ENCODE results near the gene HHAT. TPM values are rescaled to one million over a fixed set of nuclear protein-coding genes. Genes with fewer than 3 reads are reported as not detected.
"Not testable (repeated sequence)": the region's sequence is repeated elsewhere in the genome, so short reads cannot be mapped to it uniquely, and the experiment has no call there.

HHAT gene
- total RNA-seq, 2 experiments from 2014 or later, result 0.99 to 1.4 TPM

DNA sequence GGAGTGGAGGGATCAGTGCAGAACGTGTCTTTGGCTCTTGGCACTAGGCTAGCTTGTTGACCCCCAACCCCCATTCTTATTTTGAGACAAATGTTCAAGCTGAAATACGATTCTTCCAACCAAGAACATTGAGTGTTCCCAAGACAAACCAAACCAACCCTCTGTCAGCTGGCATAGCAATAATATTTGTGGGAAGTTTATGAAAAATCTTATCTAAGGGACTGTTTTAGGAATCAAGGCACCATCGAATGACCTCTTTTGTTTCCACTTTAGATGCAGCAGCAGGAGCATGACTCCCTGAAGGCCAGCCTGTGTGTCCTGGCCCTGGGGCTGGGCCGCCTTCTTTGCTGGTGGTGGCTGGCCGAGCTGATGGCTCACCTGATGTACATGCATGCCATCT lies 89.2 kb downstream of the HHAT start:
- Mint-ChIP-seq H3K4me3 (no peak overlapping the region), H3K9me3 (no peaks in the 10 kb centered on the region), H3K27me3 (no peaks in the 10 kb centered on the region), H3K36me3 (ENCODE audit: low read depth) (no peaks in the 10 kb centered on the region), H3K4me1 (ENCODE audit: low read depth) (no peaks in the 10 kb centered on the region), H3K27ac (no peak overlapping the region)
- ChIA-PET POLR2A (no interaction called here), CTCF (no interaction called here)
- TF ChIP-seq, protein P1, sequence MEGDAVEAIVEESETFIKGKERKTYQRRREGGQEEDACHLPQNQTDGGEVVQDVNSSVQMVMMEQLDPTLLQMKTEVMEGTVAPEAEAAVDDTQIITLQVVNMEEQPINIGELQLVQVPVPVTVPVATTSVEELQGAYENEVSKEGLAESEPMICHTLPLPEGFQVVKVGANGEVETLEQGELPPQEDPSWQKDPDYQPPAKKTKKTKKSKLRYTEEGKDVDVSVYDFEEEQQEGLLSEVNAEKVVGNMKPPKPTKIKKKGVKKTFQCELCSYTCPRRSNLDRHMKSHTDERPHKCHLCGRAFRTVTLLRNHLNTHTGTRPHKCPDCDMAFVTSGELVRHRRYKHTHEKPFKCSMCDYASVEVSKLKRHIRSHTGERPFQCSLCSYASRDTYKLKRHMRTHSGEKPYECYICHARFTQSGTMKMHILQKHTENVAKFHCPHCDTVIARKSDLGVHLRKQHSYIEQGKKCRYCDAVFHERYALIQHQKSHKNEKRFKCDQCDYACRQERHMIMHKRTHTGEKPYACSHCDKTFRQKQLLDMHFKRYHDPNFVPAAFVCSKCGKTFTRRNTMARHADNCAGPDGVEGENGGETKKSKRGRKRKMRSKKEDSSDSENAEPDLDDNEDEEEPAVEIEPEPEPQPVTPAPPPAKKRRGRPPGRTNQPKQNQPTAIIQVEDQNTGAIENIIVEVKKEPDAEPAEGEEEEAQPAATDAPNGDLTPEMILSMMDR (IDR thresholded peaks at IDR 0.05), result no peak
- intact Hi-C loops (cut with micrococcal nuclease), result no loop called here
- no peak for DNase-seq
- no peak for ATAC-seq

DNA sequence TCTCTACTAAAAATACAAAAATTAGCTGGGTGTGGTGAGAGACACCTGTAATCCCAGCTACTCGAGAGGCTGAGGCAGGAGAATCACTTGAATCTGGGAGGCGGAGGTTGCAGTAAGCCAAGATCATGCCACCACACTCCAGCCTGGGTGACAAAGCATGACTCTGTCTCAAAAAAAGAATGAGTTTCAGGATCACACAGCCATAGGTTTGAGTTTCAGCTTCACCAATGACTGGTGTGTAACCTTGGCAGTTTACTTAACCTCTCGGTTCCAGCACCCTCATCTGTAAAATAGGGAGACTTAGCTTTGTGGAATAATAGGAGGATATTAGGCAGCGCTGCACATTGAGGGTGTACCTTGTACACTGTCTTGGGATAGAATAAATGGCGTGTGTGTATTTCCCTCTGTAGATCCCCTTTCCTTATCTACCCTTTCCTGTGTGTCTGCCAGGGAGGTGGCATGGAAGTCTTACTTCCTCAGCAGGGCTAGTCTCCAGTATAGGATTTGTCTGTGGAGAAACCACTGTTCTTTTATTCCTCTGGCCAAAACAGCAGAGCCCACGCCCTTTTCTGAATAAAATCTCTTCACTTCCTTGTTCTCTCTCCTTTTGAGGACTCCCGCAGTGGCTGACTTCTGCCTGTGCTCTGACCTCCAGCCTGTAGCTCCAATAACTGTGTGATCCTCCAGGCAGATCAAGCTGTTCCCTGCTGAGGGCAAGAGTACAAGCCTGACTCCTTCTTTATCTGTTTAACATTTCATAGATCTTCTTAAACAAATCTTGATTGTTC lies 90.4 kb downstream of the HHAT start:
- no peaks in the 10 kb centered on the region for H3K4me1 Mint-ChIP-seq (ENCODE audit: low read depth)
- no peak for DNase-seq
- CTCF ChIA-PET, result interaction anchor here (1.0 to 2.0 kb wide), 5 partner anchors 8 to 346 kb away, joined by 3 to 11 read pairs (median 4); no protein-coding TSS in a partner anchor
- no peaks in the 10 kb centered on the region for H3K27me3 Mint-ChIP-seq
- TF ChIP-seq, protein P1 (IDR thresholded peaks at IDR 0.05), result no peak
- POLR2A ChIA-PET, result no interaction called here
- no peak overlapping the region for H3K4me3 Mint-ChIP-seq
- H3K9me3 Mint-ChIP-seq, result no peaks in the 10 kb centered on the region
- H3K36me3 Mint-ChIP-seq (ENCODE audit: low read depth), result peaks cover 1% of the 10 kb centered on the region
- ATAC-seq, result no peak
- intact Hi-C loops (cut with micrococcal nuclease), result no loop called here
- H3K27ac Mint-ChIP-seq, result no peak overlapping the region

DNA sequence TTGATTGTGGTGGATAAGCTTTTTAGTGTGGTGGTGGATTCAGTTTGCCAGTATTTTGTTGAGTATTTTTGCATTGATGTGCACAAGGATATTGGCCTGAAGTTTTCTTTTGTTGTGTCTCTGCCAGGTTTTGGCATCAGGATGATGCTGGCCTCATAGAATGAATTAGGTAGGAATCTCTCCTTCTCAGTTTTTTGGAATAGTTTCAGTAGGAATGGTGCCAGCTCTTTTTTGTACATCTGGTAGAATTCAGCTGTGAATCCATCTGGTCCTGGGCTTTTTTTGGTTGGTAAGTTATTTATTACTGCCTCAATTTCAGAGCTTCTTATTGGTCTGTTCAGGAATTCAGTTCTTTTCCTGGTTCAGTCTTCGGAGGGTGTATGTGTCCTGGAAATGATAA lies 98.0 kb downstream of the HHAT start:
- H3K4me3 Mint-ChIP-seq; H3K9me3 Mint-ChIP-seq; DNase-seq; H3K27me3 Mint-ChIP-seq; H3K36me3 Mint-ChIP-seq (ENCODE audit: low read depth); intact Hi-C loops (cut with micrococcal nuclease); POLR2A ChIA-PET; H3K27ac Mint-ChIP-seq; H3K4me1 Mint-ChIP-seq (ENCODE audit: low read depth); ATAC-seq: not testable (repeated sequence)
- CTCF ChIA-PET, result interaction anchor here (0.9 kb wide), 1 partner anchor 21 kb away, joined by 4 read pairs; no protein-coding TSS in a partner anchor

DNA sequence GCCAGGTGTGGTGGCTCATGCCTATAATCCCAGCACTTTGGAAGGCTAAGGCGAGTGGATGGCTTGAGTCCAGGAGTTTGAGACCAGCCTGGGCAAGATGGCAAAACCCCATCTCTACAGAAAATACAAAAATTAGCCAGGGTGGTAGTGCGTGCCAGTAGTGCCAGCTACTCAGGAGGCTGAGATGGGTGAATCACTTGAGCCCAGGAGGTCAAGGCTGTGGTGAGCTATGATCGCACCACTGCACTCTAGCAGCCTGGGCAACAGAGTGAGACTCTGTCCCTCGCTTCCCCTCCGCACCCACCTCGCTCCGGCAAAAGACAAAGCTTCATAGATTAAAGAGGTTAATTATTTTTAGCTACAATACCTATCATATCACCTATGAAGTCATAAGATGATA lies 100.0 kb downstream of the HHAT start:
- TF ChIP-seq, protein P1 (IDR thresholded peaks at IDR 0.05), result no peak
- intact Hi-C loops (cut with micrococcal nuclease), result no loop called here
- Mint-ChIP-seq H3K36me3 (ENCODE audit: low read depth) (peaks cover 1% of the 10 kb centered on the region), H3K4me1 (ENCODE audit: low read depth) (no peaks in the 10 kb centered on the region), H3K4me3 (no peak overlapping the region), H3K27ac (no peak overlapping the region), H3K27me3 (no peaks in the 10 kb centered on the region), H3K9me3 (no peaks in the 10 kb centered on the region)
- POLR2A ChIA-PET, result no interaction called here
- CTCF ChIA-PET, result interaction anchor here (1.5 kb wide), 1 partner anchor 706 kb away, joined by 5 read pairs; the partner anchor contains the start of gene KCNH1
- no peak for ATAC-seq
- DNase-seq, result no peak

DNA sequence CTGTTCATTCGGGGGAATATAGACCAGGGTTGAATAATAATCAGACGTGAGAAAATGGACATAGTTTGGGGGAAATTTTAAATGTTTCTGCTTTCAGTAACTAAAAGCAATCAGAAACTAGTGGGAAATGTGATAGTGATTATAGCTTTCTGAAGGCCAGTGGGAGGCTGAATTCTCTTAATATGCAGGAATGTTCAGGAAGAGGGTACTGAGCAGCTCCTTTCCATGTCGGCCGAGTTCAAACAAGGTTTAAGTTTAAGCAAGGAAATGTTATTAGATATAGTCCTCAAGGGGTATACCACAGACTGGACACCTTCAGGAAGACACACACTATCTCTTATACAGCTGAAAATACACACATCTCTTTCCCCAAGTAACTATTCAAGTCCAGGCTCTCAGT lies 105.5 kb downstream of the HHAT start:
- TF ChIP-seq, protein P1 (IDR thresholded peaks at IDR 0.05), result no peak
- H3K36me3 Mint-ChIP-seq (ENCODE audit: low read depth), result no peaks in the 10 kb centered on the region

More for the DNA sequence above, 105.5 kb downstream of the HHAT start:
- Mint-ChIP-seq H3K9me3 (no peaks in the 10 kb centered on the region), H3K27ac (no peak overlapping the region), H3K4me1 (ENCODE audit: low read depth) (no peaks in the 10 kb centered on the region), H3K4me3 (no peak overlapping the region), H3K27me3 (no peaks in the 10 kb centered on the region)
- ChIA-PET CTCF (interaction anchor here (1.4 kb wide), 2 partner anchors 13 to 700 kb away, joined by 3 to 4 read pairs; partner anchors contain the start of gene KCNH1), POLR2A (interaction anchor here (0.6 kb wide), 1 partner anchor 26 kb away, joined by 3 read pairs; no protein-coding TSS in a partner anchor)
- intact Hi-C loops (cut with micrococcal nuclease), result no loop called here
- no peak for DNase-seq
- ATAC-seq, result no peak
